ENCODE results near the gene GOPC.

The GOPC gene

DNA sequence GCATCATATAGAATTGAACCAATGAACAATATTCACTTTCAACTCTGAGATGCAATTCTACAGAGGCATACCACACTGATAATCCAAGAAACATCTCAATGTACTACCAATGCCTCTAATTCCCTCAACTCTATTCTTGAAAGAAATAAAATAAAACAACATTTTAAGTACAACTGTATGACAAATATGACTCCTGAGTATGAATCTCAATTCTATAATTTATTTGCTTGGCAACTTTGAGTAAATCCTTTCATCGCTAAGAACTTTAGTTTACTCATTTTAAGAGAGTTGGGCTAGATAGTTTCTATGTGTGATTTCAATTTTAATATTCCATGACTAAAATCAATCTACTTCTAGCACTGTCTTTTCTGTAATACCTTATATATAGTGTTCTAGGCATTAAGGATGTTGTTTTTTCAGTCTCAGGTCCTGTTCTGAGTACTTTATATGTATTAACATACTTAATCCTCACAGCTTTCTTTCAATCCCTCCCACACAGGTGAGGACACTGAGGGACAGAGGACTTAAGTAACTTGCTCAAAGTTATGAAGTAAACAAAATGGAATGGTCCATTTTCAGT is 33.4 kb downstream of the GOPC start:
- Mint-ChIP-seq H3K27me3 (no peaks in the 10 kb centered on the region), H3K27ac (no peak overlapping the region), H3K4me3 (no peak overlapping the region), H3K9me3 (no peaks in the 10 kb centered on the region), H3K36me3 (peaks cover 46% of the 10 kb centered on the region), H3K4me1 (no peaks in the 10 kb centered on the region)
- no peak for DNase-seq
- CTCF ChIA-PET, result interaction anchor here (1.5 to 1.6 kb wide), 2 partner anchors 9 to 11 kb away, joined by 4 to 6 read pairs; no protein-coding TSS in a partner anchor

DNA sequence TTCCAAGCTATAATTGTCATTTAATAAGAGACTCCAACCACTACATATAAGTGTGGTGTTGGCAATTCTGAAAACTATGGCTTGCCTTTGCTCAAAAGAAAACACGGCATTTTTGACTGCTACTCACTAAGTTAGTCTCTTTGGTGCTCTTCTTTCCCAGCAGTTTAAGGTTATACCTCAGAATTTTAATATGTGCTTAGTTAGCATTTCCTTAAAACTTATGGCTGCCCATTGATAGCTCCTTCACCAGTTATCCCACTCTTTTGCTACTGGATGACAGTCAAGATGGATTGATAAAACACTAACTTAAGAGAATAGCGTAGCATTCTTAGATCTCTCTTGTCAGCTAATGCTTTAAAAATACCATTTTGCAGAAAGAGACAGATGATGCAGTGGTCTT is 34.1 kb downstream of the GOPC start:
- no peaks in the 10 kb centered on the region for H3K9me3 Mint-ChIP-seq
- no peak for DNase-seq
- H3K4me1 Mint-ChIP-seq, result no peaks in the 10 kb centered on the region
- no peaks in the 10 kb centered on the region for H3K27me3 Mint-ChIP-seq
- peaks cover 41% of the 10 kb centered on the region for H3K36me3 Mint-ChIP-seq
- H3K4me3 Mint-ChIP-seq, result no peak overlapping the region
- CTCF ChIA-PET, result interaction anchor here (1.5 to 1.6 kb wide), 2 partner anchors 10 kb away, joined by 4 to 6 read pairs; no protein-coding TSS in a partner anchor
- no peak overlapping the region for H3K27ac Mint-ChIP-seq

DNA sequence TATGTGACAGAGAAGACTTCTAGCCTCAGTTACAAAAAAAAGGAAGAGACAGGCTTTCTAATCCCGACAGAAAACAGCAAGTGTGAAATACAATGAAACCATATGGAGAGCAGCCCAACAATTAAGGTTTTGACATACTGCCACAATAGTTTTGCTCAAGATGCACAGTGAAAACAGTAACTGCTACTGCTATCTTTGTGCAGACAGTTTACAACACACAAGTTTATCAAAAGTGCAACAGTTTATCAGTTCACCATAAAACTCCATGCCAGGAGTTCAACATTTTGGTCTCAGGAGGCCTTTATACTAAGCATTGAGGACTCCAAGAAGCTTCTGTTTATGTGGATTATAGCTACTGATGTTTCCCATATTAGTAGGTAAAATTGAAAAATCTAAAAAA is 37.6 kb downstream of the GOPC start:
- no peak for DNase-seq
- H3K4me1 Mint-ChIP-seq, result no peaks in the 10 kb centered on the region
- H3K27ac Mint-ChIP-seq, result no peak overlapping the region
- H3K27me3 Mint-ChIP-seq, result no peaks in the 10 kb centered on the region
- peaks cover 31% of the 10 kb centered on the region for H3K36me3 Mint-ChIP-seq
- H3K4me3 Mint-ChIP-seq, result no peak overlapping the region
- CTCF ChIA-PET, result interaction anchor here (0.9 kb wide), 1 partner anchor 9 kb away, joined by 3 read pairs; no protein-coding TSS in a partner anchor
- H3K9me3 Mint-ChIP-seq, result no peaks in the 10 kb centered on the region

DNA sequence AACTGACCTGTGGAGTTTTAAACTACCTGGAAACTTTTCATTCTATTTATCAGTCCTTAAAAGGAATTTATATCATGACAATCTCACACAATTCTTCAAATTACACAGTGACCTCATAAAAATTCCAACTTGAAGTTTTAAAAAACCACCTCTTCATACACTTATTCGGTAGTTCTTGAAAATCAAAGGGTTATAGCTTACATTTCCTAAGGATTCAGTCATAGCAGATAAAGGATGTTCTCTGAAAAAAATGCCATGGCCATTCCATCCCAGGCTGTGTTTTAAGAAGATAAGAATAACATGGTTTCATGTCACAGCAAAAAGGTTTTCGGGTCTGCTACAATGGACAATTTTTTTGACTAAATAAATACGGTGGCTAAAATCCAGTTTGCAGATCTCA is 41.2 kb downstream of the GOPC start:
- Mint-ChIP-seq H3K4me3 (no peak overlapping the region), H3K27me3 (no peaks in the 10 kb centered on the region), H3K4me1 (no peaks in the 10 kb centered on the region), H3K36me3 (peaks cover 21% of the 10 kb centered on the region), H3K27ac (no peak overlapping the region), H3K9me3 (no peaks in the 10 kb centered on the region)
- no peak for DNase-seq
- CTCF ChIA-PET, result interaction anchor here (1.4 to 1.7 kb wide), 2 partner anchors 11 to 111 kb away, joined by 4 to 5 read pairs; no protein-coding TSS in a partner anchor

DNA sequence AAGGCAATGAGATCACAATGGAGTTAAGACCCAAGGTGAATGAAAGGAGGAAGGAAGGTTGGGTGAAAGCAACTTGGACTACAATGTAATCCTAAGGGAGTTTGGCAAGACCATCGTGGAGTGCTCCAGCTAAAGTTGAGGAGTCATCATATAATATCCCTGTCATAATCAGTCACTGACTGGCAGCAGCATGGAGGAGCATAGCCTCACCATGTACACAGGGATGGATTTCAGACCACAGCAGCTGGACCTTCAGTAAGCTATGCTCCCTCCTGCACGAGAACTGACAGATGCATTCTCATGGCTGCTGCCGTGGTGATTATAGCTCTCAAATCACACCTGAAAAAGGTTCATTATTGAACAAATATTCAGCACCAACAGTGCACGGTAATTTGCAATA is 43.0 kb downstream of the GOPC start:
- Mint-ChIP-seq H3K4me3 (no peak overlapping the region), H3K36me3 (peaks cover 12% of the 10 kb centered on the region), H3K9me3 (no peaks in the 10 kb centered on the region), H3K4me1 (no peaks in the 10 kb centered on the region), H3K27me3 (peaks cover 3% of the 10 kb centered on the region), H3K27ac (no peak overlapping the region)
- CTCF ChIA-PET, result interaction anchor here (1.5 to 11.9 kb wide), 4 partner anchors 45 to 109 kb away, joined by 7 to 105 read pairs (median 36); partner anchors contain the start of gene DCBLD1
- no peak for DNase-seq

DNA sequence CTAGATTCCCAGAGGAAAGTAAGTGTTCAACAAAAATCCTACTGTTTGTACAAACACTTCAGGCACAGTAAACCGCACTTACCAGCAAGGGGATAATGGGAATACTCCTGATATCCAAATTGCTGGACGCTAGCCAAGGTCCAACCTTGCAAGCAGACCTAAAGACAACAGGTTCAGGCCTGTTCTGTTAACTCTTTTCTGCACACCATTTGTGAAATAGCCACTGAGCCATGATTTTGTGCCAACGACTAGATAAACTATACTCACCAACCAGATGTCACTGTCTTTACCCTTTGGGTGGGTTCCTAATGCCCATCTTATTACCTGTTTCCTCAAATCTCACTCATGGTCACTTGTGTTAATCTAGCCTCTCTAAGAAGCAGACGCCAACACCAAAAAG is 43.5 kb downstream of the GOPC start:
- H3K36me3 Mint-ChIP-seq, result peaks cover 12% of the 10 kb centered on the region
- H3K27ac Mint-ChIP-seq, result no peak overlapping the region
- H3K9me3 Mint-ChIP-seq, result no peaks in the 10 kb centered on the region
- H3K27me3 Mint-ChIP-seq, result peaks cover 3% of the 10 kb centered on the region
- no peak for DNase-seq
- no peaks in the 10 kb centered on the region for H3K4me1 Mint-ChIP-seq
- H3K4me3 Mint-ChIP-seq, result no peak overlapping the region
- CTCF ChIA-PET, result interaction anchor here (1.3 to 11.9 kb wide), 6 partner anchors 9 to 108 kb away, joined by 4 to 105 read pairs (median 9); partner anchors contain the start of gene DCBLD1

DNA sequence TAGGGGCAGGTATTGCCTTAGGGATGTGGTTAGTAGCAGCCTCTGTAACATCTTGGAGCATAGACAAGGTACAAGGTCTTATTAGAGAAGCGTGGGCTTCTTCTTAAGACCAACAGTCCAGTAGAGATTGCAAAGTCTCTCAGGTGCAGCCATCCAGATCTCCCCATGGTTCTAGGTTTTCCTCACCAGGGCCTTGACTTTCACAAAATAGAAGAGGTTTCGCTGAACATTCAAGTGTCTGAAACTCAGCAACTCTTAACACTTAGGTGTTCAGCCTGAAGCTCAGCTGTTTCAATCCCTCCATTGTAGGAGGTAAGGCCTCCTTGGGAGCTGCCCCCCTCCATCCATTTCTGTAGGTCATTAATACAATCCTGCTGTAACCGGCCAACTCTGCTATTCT is 44.4 kb downstream of the GOPC start:
- peaks cover 3% of the 10 kb centered on the region for H3K27me3 Mint-ChIP-seq
- H3K4me1 Mint-ChIP-seq, result no peaks in the 10 kb centered on the region
- no peak for DNase-seq
- H3K27ac Mint-ChIP-seq, result no peak overlapping the region
- H3K9me3 Mint-ChIP-seq, result no peaks in the 10 kb centered on the region
- H3K36me3 Mint-ChIP-seq, result peaks cover 10% of the 10 kb centered on the region
- H3K4me3 Mint-ChIP-seq, result no peak overlapping the region
- CTCF ChIA-PET, result interaction anchor here (0.6 to 11.9 kb wide), 8 partner anchors 8 to 107 kb away, joined by 3 to 105 read pairs (median 6); partner anchors contain the start of gene DCBLD1

DNA sequence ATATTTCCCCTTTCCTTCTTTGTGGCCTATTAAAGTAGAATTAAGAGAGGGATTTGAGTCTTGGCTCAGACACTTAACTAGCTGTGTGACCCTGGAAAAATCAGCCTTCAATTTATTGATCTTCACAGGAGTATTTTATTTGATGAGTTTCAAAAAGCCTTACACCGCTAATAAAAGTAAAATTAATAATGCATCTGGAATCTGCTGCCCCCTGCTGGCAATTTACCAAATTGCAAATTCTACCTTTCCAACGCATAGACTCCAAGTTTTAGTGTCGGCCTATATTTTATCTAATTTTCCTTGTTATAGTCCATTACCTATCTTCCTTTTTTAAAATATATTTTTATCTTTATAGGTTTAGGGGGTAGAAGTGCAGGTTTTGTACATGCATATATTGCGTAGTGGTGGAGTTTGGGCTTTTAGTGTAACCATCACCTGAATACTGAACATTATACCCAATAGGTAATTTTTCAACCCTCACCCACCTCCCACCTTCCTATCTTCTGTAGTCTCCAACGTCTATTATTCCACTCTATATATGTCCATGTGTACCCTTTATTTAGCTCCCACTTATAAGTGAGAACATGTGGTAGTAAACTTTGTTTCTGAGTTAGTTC is 46.3 kb downstream of the GOPC start:
- Mint-ChIP-seq H3K27ac (no peak overlapping the region), H3K36me3 (peaks cover 6% of the 10 kb centered on the region), H3K9me3 (no peaks in the 10 kb centered on the region), H3K27me3 (peaks cover 3% of the 10 kb centered on the region), H3K4me3 (no peak overlapping the region), H3K4me1 (peaks cover 1% of the 10 kb centered on the region)
- CTCF ChIA-PET, result interaction anchor here (0.6 to 11.9 kb wide), 13 partner anchors 9 to 152 kb away, joined by 3 to 105 read pairs (median 3); partner anchors contain the start of gene DCBLD1
- peak; percentile 64 for DNase-seq

DNA sequence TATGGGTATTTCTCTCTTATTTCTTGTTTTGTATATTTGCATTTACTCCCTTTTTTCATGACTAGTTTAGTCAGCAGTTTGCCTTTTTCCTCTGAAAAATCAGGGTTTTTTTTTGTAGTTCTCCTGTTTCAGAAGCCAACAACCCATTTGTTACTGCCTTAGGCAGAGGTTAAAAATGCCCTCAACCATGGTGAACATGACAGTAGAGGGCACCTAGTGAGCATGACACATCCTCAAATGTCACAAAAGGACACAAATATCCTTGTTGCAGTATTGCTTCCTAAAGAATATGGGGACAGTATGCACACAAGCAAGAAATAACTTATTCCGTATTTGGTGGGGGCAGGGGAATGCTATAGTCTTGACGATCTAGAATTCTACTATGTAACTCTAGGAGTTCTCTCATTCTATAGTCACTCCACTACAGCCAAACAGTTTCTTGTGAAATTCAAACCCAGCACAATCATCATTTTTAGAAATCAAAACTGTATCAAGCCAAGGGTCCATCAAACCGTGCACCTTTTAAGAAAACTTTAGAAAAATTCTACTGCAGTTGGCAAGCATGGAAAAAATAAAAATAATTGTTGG is 47.0 kb downstream of the GOPC start:
- H3K27ac Mint-ChIP-seq, result no peak overlapping the region
- peaks cover 8% of the 10 kb centered on the region for H3K4me1 Mint-ChIP-seq
- CTCF ChIA-PET, result interaction anchor here (0.6 to 11.9 kb wide), 12 partner anchors 8 to 151 kb away, joined by 3 to 105 read pairs (median 4); partner anchors contain the start of gene DCBLD1

DNA sequence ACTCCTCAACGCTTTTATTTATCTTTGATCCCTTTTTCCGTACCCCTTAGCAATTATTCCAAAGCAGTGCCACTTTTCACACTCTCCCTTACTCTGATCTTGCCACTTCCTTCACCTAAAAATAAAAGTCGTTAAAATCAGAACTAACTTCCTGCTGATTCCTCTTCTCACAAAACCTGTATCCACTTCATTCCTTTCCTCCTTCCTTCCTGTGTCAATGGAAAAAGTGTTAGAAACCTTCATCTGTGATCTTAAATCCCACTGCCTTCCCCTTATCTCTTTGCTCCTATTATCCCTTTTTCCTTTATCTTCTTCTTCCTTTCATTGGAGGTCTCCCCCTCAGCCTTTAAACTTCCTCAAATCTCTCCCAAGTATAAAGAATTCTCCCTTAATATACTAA is 49.2 kb downstream of the GOPC start:
- no peaks in the 10 kb centered on the region for H3K36me3 Mint-ChIP-seq
- peaks cover 3% of the 10 kb centered on the region for H3K27me3 Mint-ChIP-seq
- no peak overlapping the region for H3K27ac Mint-ChIP-seq
- CTCF ChIA-PET, result interaction anchor here (11.9 kb wide), 1 partner anchor 103 kb away, joined by 105 read pairs; no protein-coding TSS in a partner anchor
- H3K4me1 Mint-ChIP-seq, result peaks cover 29% of the 10 kb centered on the region
- no peak overlapping the region for H3K4me3 Mint-ChIP-seq
- H3K9me3 Mint-ChIP-seq, result no peaks in the 10 kb centered on the region
- DNase-seq, result no peak

More for the DNA sequence above, 47.0 kb downstream of the GOPC start:
- H3K9me3 Mint-ChIP-seq, result no peaks in the 10 kb centered on the region
- H3K4me3 Mint-ChIP-seq, result no peak overlapping the region
- peaks cover 3% of the 10 kb centered on the region for H3K27me3 Mint-ChIP-seq
- H3K36me3 Mint-ChIP-seq, result peaks cover 6% of the 10 kb centered on the region
- DNase-seq, result no peak

DNA sequence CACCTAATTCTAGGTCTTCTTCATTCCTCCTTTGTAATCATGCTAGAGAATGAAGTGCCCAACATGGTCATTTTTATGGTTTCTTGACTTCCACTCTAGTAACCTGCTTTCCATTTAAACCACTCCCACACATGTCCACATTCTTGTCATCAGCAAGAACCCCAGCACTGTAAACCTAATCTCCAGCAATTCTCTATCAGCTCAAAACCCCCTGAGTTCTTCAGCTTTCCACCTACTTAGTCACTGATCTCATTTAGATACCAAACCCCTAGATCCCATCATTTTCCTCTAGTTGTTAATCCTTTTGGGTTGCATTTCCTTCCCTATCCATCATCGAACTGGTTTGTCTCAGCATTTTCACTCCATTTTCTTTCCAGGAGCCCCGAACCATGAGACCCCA is 49.7 kb downstream of the GOPC start:
- no peak for DNase-seq
- CTCF ChIA-PET, result interaction anchor here (5.9 to 11.9 kb wide), 2 partner anchors 73 to 102 kb away, joined by 55 to 105 read pairs; partner anchors contain the start of gene DCBLD1
- Mint-ChIP-seq H3K27ac (no peak overlapping the region), H3K27me3 (peaks cover 3% of the 10 kb centered on the region), H3K36me3 (no peaks in the 10 kb centered on the region), H3K4me3 (no peak overlapping the region), H3K4me1 (peaks cover 31% of the 10 kb centered on the region), H3K9me3 (no peaks in the 10 kb centered on the region)

DNA sequence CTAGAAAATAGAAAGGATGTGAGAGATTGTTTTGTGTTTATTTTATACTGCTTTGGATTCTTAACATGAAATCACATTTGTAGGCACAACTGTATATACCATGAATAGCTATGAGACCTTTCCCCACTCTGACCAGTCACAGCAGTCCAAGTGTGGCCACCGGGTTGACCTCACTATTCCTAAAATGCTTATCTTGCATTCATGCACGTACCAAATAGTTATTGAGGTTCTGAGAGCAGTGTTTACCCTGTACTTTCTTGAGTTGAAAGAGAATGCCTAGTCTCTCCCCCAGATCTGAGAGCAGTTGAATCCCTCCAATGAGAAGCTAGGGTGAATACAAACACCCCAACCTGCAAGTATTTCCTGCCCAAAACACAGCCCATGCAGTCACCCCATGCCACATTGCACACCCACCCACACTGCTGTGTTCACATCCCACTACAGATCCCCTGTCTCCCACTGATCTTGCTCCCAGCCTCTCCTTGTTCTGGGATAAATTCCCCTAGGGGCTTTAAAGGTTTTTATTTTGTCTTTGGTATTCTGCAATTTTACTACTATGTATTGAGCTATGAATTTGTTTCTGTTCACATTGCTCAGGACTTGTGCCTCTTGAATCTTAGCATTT is 51.6 kb downstream of the GOPC start:
- Mint-ChIP-seq H3K9me3 (no peaks in the 10 kb centered on the region), H3K36me3 (peaks cover 10% of the 10 kb centered on the region), H3K27ac (peak overlapping the region; percentile 97), H3K4me3 (no peak overlapping the region), H3K4me1 (peaks cover 44% of the 10 kb centered on the region), H3K27me3 (peaks cover 12% of the 10 kb centered on the region)
- DNase-seq, result no peak
- CTCF ChIA-PET, result interaction anchor here (1.0 to 11.9 kb wide), 6 partner anchors 7 to 100 kb away, joined by 3 to 105 read pairs (median 9); partner anchors contain the start of gene DCBLD1

DNA sequence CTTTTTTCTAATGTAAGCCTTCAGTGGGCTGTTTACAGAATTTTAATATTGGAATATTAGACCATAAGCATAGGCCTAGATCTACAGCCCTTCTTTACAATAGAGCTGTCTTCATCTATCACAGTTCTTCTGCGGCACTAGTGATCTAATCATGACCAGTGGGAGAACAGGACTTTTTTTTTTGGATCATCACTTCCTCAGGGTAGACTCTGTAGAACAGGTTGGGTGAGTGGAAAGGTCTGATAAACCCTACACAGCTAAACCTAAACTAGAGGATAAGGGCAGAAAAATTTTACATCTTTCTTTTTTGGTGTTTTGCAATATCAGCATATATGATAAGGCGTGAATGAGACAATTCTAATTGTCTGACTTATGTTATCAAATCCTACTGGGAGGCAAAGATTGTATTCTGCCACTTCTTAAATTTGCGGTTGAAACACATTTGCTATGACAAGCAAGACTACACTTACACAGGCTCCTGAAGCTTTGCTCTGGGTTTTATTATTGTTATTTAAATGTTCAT is 52.2 kb downstream of the GOPC start:
- Mint-ChIP-seq H3K9me3 (no peaks in the 10 kb centered on the region), H3K36me3 (peaks cover 10% of the 10 kb centered on the region), H3K4me3 (peak overlapping the region; percentile 74), H3K27ac (peak overlapping the region; percentile 97), H3K27me3 (peaks cover 12% of the 10 kb centered on the region), H3K4me1 (peaks cover 44% of the 10 kb centered on the region)
- DNase-seq, result no peak
- CTCF ChIA-PET, result interaction anchor here (0.8 to 11.9 kb wide), 7 partner anchors 8 to 100 kb away, joined by 3 to 105 read pairs (median 5); partner anchors contain the start of gene DCBLD1

Data from activated naive CD4-positive, alpha-beta T cell treated with anti-CD3 and anti-CD28 coated beads, Interleukin-2, amount 10 ng/mL, durations not matched to agents 7 days and 5 days (primary cell).